K562 (cell line): ENCODE measurements around the gene OR51S1. TPM values are rescaled to one million over a fixed set of nuclear protein-coding genes. Genes with fewer than 3 reads are reported as not detected.

Experiments
- ATAC-seq: fragments of 200-7000 bp; cut with Tn5 transposase; 3 replicates; pipeline ENCODE4 v1.9.1; 2020; ENCODE audit warnings: moderate library complexity
- BruUV-seq: library from RNA; stranded (reverse); fragments of 400-500 nt; replicated peaks from 2 replicates; lab custom pipeline; 2021; lab: Mats Ljungman, UMichigan
- CTCF ChIA-PET: fragments of 300-600 bp; formaldehyde crosslinking; extraction: SDS; loops from one replicate; lab custom pipeline; 2021; ENCODE audit warnings: low intra/inter-chr PET ratio; lab: Yijun Ruan, JAX
- POLR2A ChIA-PET: fragments of 300-600, 350-650 bp; sonication (Branson Sonifier 250); formaldehyde crosslinking; extraction: SDS; loops from one replicate; lab custom pipeline; 2021; ENCODE audit warnings: antibody characterized with exemption, inconsistent platforms; lab: Yijun Ruan, JAX
- DNase-seq, 4 experiments: peaks; one replicate each; pipeline versions ENCODE4 v3.0.0 to v3.0.0-alpha.2; 2011 to 2018; ENCODE audit warnings: low spot score in 3 of 4, mixed read lengths in 3 of 4; ENCODE audit errors: extremely low read depth in 1 of 4
- FAIRE-seq: peaks from 2 replicates; lab custom pipeline; 2011; peaks lifted over from hg19 to GRCh38; lab: Jason Lieb, UNC
- H2AFZ ChIP-seq: 2 replicates; pipeline ENCODE4 v1.6.0; 2011; ENCODE audit warnings: low read depth, low read length, control low read depth, inconsistent platforms
- H3K27ac ChIP-seq: fragments of 200-600 bp; 3 replicates; pipeline ENCODE4 v1.8.0; 2011; ENCODE audit warnings: low read depth, mild to moderate bottlenecking, control low read depth, inconsistent platforms, low read length, moderate library complexity, mixed read lengths; ENCODE audit errors: extremely low read depth
- H3K27me3 ChIP-seq, 2 experiments: fragments of 300-600 bp in 1 of 2; 2 replicates in 1 of 2; 3 replicates in 1 of 2; pipeline versions ENCODE4 v1.6.0 to v1.8.0; 2011; ENCODE audit warnings: inconsistent platforms in 2 of 2, low read length in 2 of 2, mild to moderate bottlenecking in 1 of 2, mixed read lengths in 1 of 2, moderate library complexity in 1 of 2; ENCODE audit not compliant: control insufficient read depth in 2 of 2, insufficient read depth in 2 of 2
- H3K36me3 ChIP-seq: fragments of 300-600 bp; 3 replicates; pipeline ENCODE4 v1.8.0; 2011; ENCODE audit warnings: mild to moderate bottlenecking, low read length, inconsistent platforms; ENCODE audit not compliant: control insufficient read depth, insufficient read depth
- H3K4me1 ChIP-seq, 2 experiments: fragments of 200-600 bp in 1 of 2; replicated peaks in 1 of 2; 2 replicates in 1 of 2; 3 replicates in 1 of 2; pipeline versions ENCODE4 v1.5.1 to v1.8.0; 2011; ENCODE audit warnings: inconsistent platforms in 2 of 2, low read length in 2 of 2, mild to moderate bottlenecking in 1 of 2, mixed read lengths in 1 of 2, moderate library complexity in 1 of 2; ENCODE audit not compliant: control insufficient read depth in 2 of 2, insufficient read depth in 2 of 2
- H3K4me2 ChIP-seq: 2 replicates; pipeline ENCODE4 v1.6.1; 2011; ENCODE audit warnings: low read length, control low read depth, inconsistent platforms, mixed read lengths; ENCODE audit not compliant: insufficient read depth
- H3K4me3 ChIP-seq: fragments of 200-600 bp; sonication (generic), shearing (Covaris generic); 2 replicates; pipeline ENCODE4 v1.5.1; 2016; ENCODE audit warnings: control low read depth, inconsistent platforms
- H3K79me2 ChIP-seq: fragments of 200-600 bp; 3 replicates; pipeline ENCODE4 v1.8.0; 2011; ENCODE audit warnings: low read length, inconsistent platforms; ENCODE audit not compliant: control insufficient read depth, insufficient read depth
- H3K9ac ChIP-seq, 2 experiments: 2 replicates each; pipeline versions ENCODE4 v1.6.0 to v1.6.1; 2011; ENCODE audit warnings: low read depth in 2 of 2, low read length in 2 of 2, control low read depth in 1 of 2, inconsistent platforms in 1 of 2, mild to moderate bottlenecking in 1 of 2, mixed read lengths in 1 of 2; ENCODE audit not compliant: insufficient read depth in 1 of 2
- H3K9me1 ChIP-seq: one replicate; pipeline ENCODE4 v1.6.0; 2011; ENCODE audit warnings: inconsistent platforms, mild to moderate bottlenecking, low read length, moderate library complexity; ENCODE audit not compliant: control insufficient read depth, insufficient read depth
- H3K9me3 ChIP-seq: replicated peaks from 2 replicates; pipeline ENCODE4 v1.5.1; 2011; ENCODE audit warnings: low read depth, low read length, inconsistent platforms; ENCODE audit not compliant: control insufficient read depth, insufficient read depth
- H4K20me1 ChIP-seq: replicated peaks from 2 replicates; pipeline ENCODE4 v1.6.1; 2011; ENCODE audit warnings: low read length, inconsistent platforms, mixed read lengths; ENCODE audit not compliant: control insufficient read depth, insufficient read depth
- FOXP4 ChIP-seq: sonication (generic); formaldehyde crosslinking; IDR thresholded peaks from 2 replicates; pipeline ENCODE4 v1.8.0; 2022; ENCODE audit warnings: mild to moderate bottlenecking, missing genetic modification reagents, borderline replicate concordance
- ID3 ChIP-seq, 2 experiments: fragments of 250-450 bp in 1 of 2; fragments of 450-650 bp in 1 of 2; sonication (Bioruptor Pico) in 1 of 2; IDR thresholded peaks; 2 replicates each; pipeline versions ENCODE4 v1.6.1 to v1.8.0; 2016 to 2021; ENCODE audit warnings: mild to moderate bottlenecking in 2 of 2, moderate library complexity in 2 of 2, missing compliant biosample characterization in 1 of 2, missing genetic modification characterization in 1 of 2
- JUN ChIP-seq, 2 experiments: sonication (generic) in 1 of 2; formaldehyde crosslinking in 1 of 2; IDR thresholded peaks; 2 replicates each; pipeline versions ENCODE4 v1.6.1 to v1.8.0; 2012 to 2022; ENCODE audit warnings: borderline replicate concordance in 2 of 2, mild to moderate bottlenecking in 2 of 2, improper control_type of control experiment in 1 of 2, low read depth in 1 of 2, low read length in 1 of 2, missing genetic modification reagents in 1 of 2
- MAFG ChIP-seq: fragments of 450-650 bp; conservative IDR thresholded peaks from 2 replicates; pipeline ENCODE4 v1.6.1; 2016; ENCODE audit warnings: missing genetic modification characterization, missing compliant biosample characterization
- NFYB ChIP-seq: IDR thresholded peaks from 2 replicates; pipeline ENCODE4 v1.6.1; 2011; ENCODE audit warnings: mild to moderate bottlenecking, moderate library complexity; ENCODE audit not compliant: insufficient read length; ENCODE audit errors: extremely low read depth
- PURB ChIP-seq: sonication (generic); formaldehyde crosslinking; IDR thresholded peaks from 2 replicates; pipeline ENCODE4 v1.9.0; 2021; ENCODE audit warnings: low read depth, mild to moderate bottlenecking, missing genetic modification reagents
- RREB1 ChIP-seq: fragments of 250-450 bp; sonication (Bioruptor Pico); IDR thresholded peaks from 2 replicates; pipeline ENCODE4 v1.4.0; 2020
- SMARCA5 ChIP-seq: fragments of 450-650 bp; IDR thresholded peaks from 2 replicates; pipeline ENCODE4 v1.6.1; 2016
- XRCC5 ChIP-seq: fragments of 200-400 bp; formaldehyde crosslinking; IDR thresholded peaks from 2 replicates; pipeline ENCODE4 v1.6.1; 2017; ENCODE audit warnings: low read depth, mild to moderate bottlenecking, low read length
- ZNF121 ChIP-seq: sonication (generic); formaldehyde crosslinking; conservative IDR thresholded peaks from 2 replicates; pipeline ENCODE4 v1.8.0; 2022; ENCODE audit warnings: missing genetic modification reagents
- ZNF77 ChIP-seq: fragments of 250-450 bp; sonication (Bioruptor Pico); IDR thresholded peaks from 2 replicates; pipeline ENCODE4 v1.5.0; 2020
- WGBS: fragments of 100-300 bp; shearing (Covaris generic); methylation state at CpG from one replicate; pipeline ENCODE4 v1.1.6; 2016; ENCODE audit warnings: low coverage, mixed read lengths; ENCODE audit not compliant: insufficient coverage; ENCODE audit errors: missing lambda C conversion rate; 5-methylcytosine and 5-hydroxymethylcytosine counted together
- in situ Hi-C: fragments of 300-500 bp; cut with MboI; formaldehyde crosslinking; loops from 4 replicates; pipeline ENCODE4 v1.15.0; 2018; ENCODE audit warnings: inconsistent platforms, mixed read lengths
- intact Hi-C: fragments of 100-400 bp; cut with micrococcal nuclease; formaldehyde crosslinking; loops from 2 replicates; pipeline ENCODE4 v1.14.2; 2022
- polyA plus RNA-seq, 8 experiments: library from polyadenylated mRNA; depleted of rRNA in 4 of 8; stranded (reverse) in 5 of 8; unstranded in 3 of 8; fragments of >200 nt; fragmentation: Nextera tagmentation in 2 of 8; fragmentation: Illumina TruSeq in 1 of 8; extraction: Ambion mirVana in 2 of 8; extraction: Trizol in 1 of 8; gene quantifications; 2 replicates each; pipeline versions ENCODE4 v1.2.1 to v1.2.3, GENCODE V29; 2011 to 2014; ENCODE audit warnings: inconsistent platforms in 1 of 8, missing spikeins in 1 of 8
- total RNA-seq, 7 experiments: library from RNA; depleted of rRNA in 6 of 7; stranded (reverse); fragments of >200 nt in 6 of 7; fragmentation: Illumina TruSeq in 2 of 7; extraction: Trizol in 2 of 7; gene quantifications; 2 replicates each; pipeline versions ENCODE4 v1.2.1 to v1.2.3, GENCODE V29; 2011 to 2021; ENCODE audit warnings: low replicate concordance in 1 of 7

Gene OR51S1
- total and polyA plus RNA-seq, 9 of the 15 experiments (the other 6 are each of a cell fraction or from before 2014, with no cell fraction given): not detected

GRCh38 chr11:4839851-4840549, 9.0 kb downstream of the OR51S1 start:
- POLR2A ChIA-PET: no interaction called here
- CTCF ChIA-PET: no interaction called here
- Histone ChIP-seq H3K9me1 (no peaks in the 10 kb centered on the region), H3K4me3 (no peak overlapping the region), H3K9ac (no peak overlapping the region), H3K36me3 (no peaks in the 10 kb centered on the region), H3K9me3 (no peaks in the 10 kb centered on the region), H3K4me2 (no peak overlapping the region), H3K4me1 (no peaks in the 10 kb centered on the region), H3K27me3 (no peaks in the 10 kb centered on the region), H2AFZ (no peak overlapping the region), H4K20me1 (no peaks in the 10 kb centered on the region), H3K27ac (no peak overlapping the region), H3K79me2 (no peaks in the 10 kb centered on the region)
- BruUV-seq: no TSS peak
- ATAC-seq: no peak
- no peak for FAIRE-seq
- WGBS: 0% methylated on average over 2 of the region's 2 CpGs
- in situ Hi-C loops: no loop called here
- no peak for DNase-seq
- intact Hi-C loops: no loop called here
- TF ChIP-seq SMARCA5 (no peak), JUN (IDR thresholded peaks at IDR 0.05; ENCODE audit: borderline replicate concordance, low read depth, low read length) (no peak), JUN (CRISPR knock-in tag; IDR thresholded peaks at IDR 0.05; ENCODE audit: borderline replicate concordance) (no peak), ID3 (CRISPR knock-in tag; IDR thresholded peaks at IDR 0.05) (no peak), ID3 (tag; IDR thresholded peaks at IDR 0.05) (no peak), NFYB (no peak), MAFG (tag) (no peak), RREB1 (CRISPR knock-in tag) (no peak), ZNF121 (CRISPR knock-in tag) (no peak), FOXP4 (CRISPR knock-in tag) (no peak), XRCC5 (no peak), PURB (CRISPR knock-in tag) (no peak), ZNF77 (no peak)
